H9 (cell line): ENCODE measurements around the gene SEMA6C. TPM values are rescaled to one million over a fixed set of nuclear protein-coding genes. Genes with fewer than 3 reads are reported as not detected.

Experiments used
- DNase-seq: peaks from one replicate; pipeline ENCODE4 v3.0.0-alpha.2; 2017
- H2AFZ ChIP-seq: one replicate; pipeline ENCODE4 v1.6.1; 2013; ENCODE audit warnings: mild to moderate bottlenecking, low read length, control low read depth, moderate library complexity
- H2AK5ac ChIP-seq: 2 replicates; pipeline ENCODE4 v1.6.1; 2013; ENCODE audit warnings: low read length, control low read depth, mixed read lengths; ENCODE audit not compliant: insufficient read length
- H2BK120ac ChIP-seq: one replicate; pipeline ENCODE4 v1.6.1; 2013; ENCODE audit warnings: low read depth, mild to moderate bottlenecking, low read length, control low read depth, inconsistent platforms; ENCODE audit not compliant: poor library complexity, severe bottlenecking
- H2BK12ac ChIP-seq: 2 replicates; pipeline ENCODE4 v1.6.1; 2013; ENCODE audit warnings: low read length, control low read depth, mixed read lengths, low read depth; ENCODE audit not compliant: insufficient read length
- H2BK15ac ChIP-seq: 2 replicates; pipeline ENCODE4 v1.6.1; 2013; ENCODE audit warnings: low read depth, low read length, control low read depth
- H2BK20ac ChIP-seq: one replicate; pipeline ENCODE4 v1.6.1; 2013; ENCODE audit warnings: low read depth, mild to moderate bottlenecking, low read length, control low read depth, inconsistent platforms; ENCODE audit not compliant: poor library complexity, severe bottlenecking
- H2BK5ac ChIP-seq: 2 replicates; pipeline ENCODE4 v1.6.1; 2013; ENCODE audit warnings: low read length, control low read depth, mixed read lengths; ENCODE audit not compliant: insufficient read length
- H3K14ac ChIP-seq: 2 replicates; pipeline ENCODE4 v1.6.1; 2013; ENCODE audit warnings: low read length, control low read depth; ENCODE audit not compliant: insufficient read depth
- H3K18ac ChIP-seq: 2 replicates; pipeline ENCODE4 v1.6.1; 2013; ENCODE audit warnings: low read depth, mild to moderate bottlenecking, mixed read lengths, low read length, control low read depth; ENCODE audit not compliant: insufficient read length
- H3K23ac ChIP-seq: 2 replicates; pipeline ENCODE4 v1.6.1; 2013; ENCODE audit warnings: low read length, control low read depth, mixed read lengths, low read depth; ENCODE audit not compliant: insufficient read length
- H3K23me2 ChIP-seq: 2 replicates; pipeline ENCODE4 v1.6.1; 2013; ENCODE audit warnings: low read depth, mild to moderate bottlenecking, mixed read lengths, low read length, control low read depth; ENCODE audit not compliant: insufficient read length, poor library complexity, severe bottlenecking
- H3K27ac ChIP-seq: 2 replicates; pipeline ENCODE4 v1.5.1; 2013; ENCODE audit warnings: low read length, control low read depth, mixed read lengths, low read depth; ENCODE audit not compliant: insufficient read length
- H3K27me3 ChIP-seq: 2 replicates; pipeline ENCODE4 v1.6.1; 2013; ENCODE audit warnings: low read length, control low read depth, inconsistent platforms; ENCODE audit not compliant: insufficient read depth
- H3K4ac ChIP-seq: 2 replicates; pipeline ENCODE4 v1.6.1; 2013; ENCODE audit warnings: low read depth, mild to moderate bottlenecking, control low read depth, inconsistent platforms, low read length, moderate library complexity
- H3K4me1 ChIP-seq: 2 replicates; pipeline ENCODE4 v1.6.1; 2013; ENCODE audit warnings: low read length, control low read depth, inconsistent platforms; ENCODE audit not compliant: insufficient read depth
- H3K4me2 ChIP-seq: 2 replicates; pipeline ENCODE4 v1.6.1; 2013; ENCODE audit warnings: low read length, control low read depth, mixed read lengths; ENCODE audit not compliant: insufficient read length, insufficient read depth
- H3K56ac ChIP-seq: 2 replicates; pipeline ENCODE4 v1.6.1; 2013; ENCODE audit warnings: low read depth, mild to moderate bottlenecking, mixed read lengths, low read length, control low read depth; ENCODE audit not compliant: insufficient read length
- H3K79me1 ChIP-seq: 2 replicates; pipeline ENCODE4 v1.6.1; 2013; ENCODE audit warnings: low read depth, mild to moderate bottlenecking, moderate library complexity, low read length, control low read depth, inconsistent platforms; ENCODE audit not compliant: insufficient read depth, poor library complexity, severe bottlenecking
- H3K79me2 ChIP-seq: 2 replicates; pipeline ENCODE4 v1.6.1; 2013; ENCODE audit warnings: low read length, control low read depth, inconsistent platforms; ENCODE audit not compliant: insufficient read depth
- H3K9ac ChIP-seq: 2 replicates; pipeline ENCODE4 v1.6.1; 2013; ENCODE audit warnings: low read length, control low read depth, mixed read lengths; ENCODE audit not compliant: insufficient read length; ENCODE audit errors: extremely low read depth
- H3K9me3 ChIP-seq: one replicate; pipeline ENCODE4 v1.6.1; 2013; ENCODE audit warnings: low read depth, low read length, inconsistent platforms; ENCODE audit not compliant: control insufficient read depth
- H3T11ph ChIP-seq: one replicate; pipeline ENCODE4 v1.6.1; 2013; ENCODE audit warnings: mild to moderate bottlenecking, low read length, control low read depth, inconsistent platforms
- H4K20me1 ChIP-seq: one replicate; pipeline ENCODE4 v1.6.1; 2013; ENCODE audit not compliant: control insufficient read depth, insufficient read length, insufficient read depth
- H4K5ac ChIP-seq: 2 replicates; pipeline ENCODE4 v1.6.1; 2013; ENCODE audit warnings: low read depth, mild to moderate bottlenecking, mixed read lengths, low read length, control low read depth; ENCODE audit not compliant: insufficient read length
- H4K8ac ChIP-seq: replicated peaks from 2 replicates; pipeline ENCODE4 v1.6.1; 2013; ENCODE audit warnings: low read length, control low read depth, mixed read lengths, low read depth; ENCODE audit not compliant: insufficient read length
- H4K91ac ChIP-seq: 2 replicates; pipeline ENCODE4 v1.6.1; 2013; ENCODE audit warnings: low read depth, mild to moderate bottlenecking, moderate library complexity, mixed read lengths, low read length, control low read depth; ENCODE audit not compliant: insufficient read length
- H3K27ac Mint-ChIP-seq, 3 experiments: 2 replicates in 2 of 3; 3 replicates in 1 of 3; pipeline ENCODE4 v1.8.0; 2020 to 2021; ENCODE audit warnings: mixed read lengths in 3 of 3, mild to moderate bottlenecking in 1 of 3, moderate library complexity in 1 of 3
- H3K27me3 Mint-ChIP-seq: 2 replicates; pipeline ENCODE4 v1.8.0; 2021; ENCODE audit warnings: low read depth, mild to moderate bottlenecking, moderate library complexity, mixed read lengths
- H3K36me3 Mint-ChIP-seq, 3 experiments: 2 replicates in 2 of 3; 3 replicates in 1 of 3; pipeline ENCODE4 v1.8.0; 2020 to 2021; ENCODE audit warnings: low read depth in 3 of 3, mixed read lengths in 3 of 3; ENCODE audit not compliant: insufficient read depth in 1 of 3
- H3K4me1 Mint-ChIP-seq, 2 experiments: 2 replicates each; pipeline ENCODE4 v1.8.0; 2020; ENCODE audit warnings: mixed read lengths in 2 of 2
- H3K4me3 Mint-ChIP-seq, 2 experiments: 2 replicates in 1 of 2; 3 replicates in 1 of 2; pipeline ENCODE4 v1.8.0; 2020 to 2021; ENCODE audit warnings: mild to moderate bottlenecking in 2 of 2, mixed read lengths in 2 of 2, moderate library complexity in 1 of 2
- H3K9me3 Mint-ChIP-seq, 2 experiments: 2 replicates in 1 of 2; 3 replicates in 1 of 2; pipeline ENCODE4 v1.8.0; 2020; ENCODE audit warnings: mild to moderate bottlenecking in 2 of 2, mixed read lengths in 2 of 2, moderate library complexity in 1 of 2
- CTCF ChIP-seq: fragments of 200-600 bp; sonication (generic); conservative IDR thresholded peaks from 3 replicates; pipeline ENCODE4 v1.8.0; 2021; ENCODE audit warnings: antibody characterized with exemption, mild to moderate bottlenecking
- WGBS: extraction: QIAGEN DNeasy Blood & Tissue Kit; methylation state at CpG from one replicate; pipeline ENCODE4 v1.1.7; 2013; ENCODE audit warnings: missing lambda C conversion rate, low lambda C conversion rate, mixed read lengths; ENCODE audit not compliant: insufficient read length; ENCODE audit errors: extremely low coverage; 5-methylcytosine and 5-hydroxymethylcytosine counted together
- total RNA-seq: library from RNA; stranded (reverse); gene quantifications from 2 replicates; pipeline ENCODE4 v1.2.1, GENCODE V29; 2021

SEMA6C gene
- total RNA-seq, 1 experiment from 2014 or later: 12.3 TPM

- no peak overlapping the region for H2BK12ac ChIP-seq
- no peaks in the 10 kb centered on the region for H3K27me3 ChIP-seq
- Mint-ChIP-seq H3K4me1 (peaks cover 22 to 27% of the 10 kb centered on the region in 2 experiments), H3K4me3 (peak overlapping the region; percentile 96 to 98), H3K27me3 (peaks cover 3% of the 10 kb centered on the region; the same call in 1 of the 2 replicates), H3K36me3 (peaks cover 14 to 35% (median 32%) of the 10 kb centered on the region in 3 experiments; a peak in 6 of 7 replicates), H3K9me3 (no peaks in the 10 kb centered on the region; a peak in 1 of 5 replicates), H3K27ac (no peak overlapping the region)
- no peak overlapping the region for H3K18ac ChIP-seq
- H3K9me3 ChIP-seq: no peaks in the 10 kb centered on the region
- no peak overlapping the region for H2BK20ac ChIP-seq
- H3K4me1 ChIP-seq: 0 out of 2 replicates have a peak, but pooled peaks cover 4% of the 10 kb centered on the region
- H2BK15ac ChIP-seq: no peak overlapping the region
- H2BK120ac ChIP-seq: no peak overlapping the region
- H4K5ac ChIP-seq: no peak overlapping the region
- H2BK5ac ChIP-seq: no peak overlapping the region
- H3T11ph ChIP-seq: no peak overlapping the region
- no peaks in the 10 kb centered on the region for H3K79me2 ChIP-seq
- H3K4me2 ChIP-seq: peak overlapping the region; percentile 70
- DNase-seq: no peak
- H3K23me2 ChIP-seq: peaks cover 13% of the 10 kb centered on the region
- no peaks in the 10 kb centered on the region for H4K20me1 ChIP-seq
- H2AK5ac ChIP-seq: no peak overlapping the region
- H3K27ac ChIP-seq: no peak overlapping the region
- no peak overlapping the region for H4K8ac ChIP-seq
- no peak overlapping the region for H3K4ac ChIP-seq
- H3K56ac ChIP-seq: no peak overlapping the region
- H4K91ac ChIP-seq: no peak overlapping the region
- H3K9ac ChIP-seq: no peak overlapping the region
- no CpG with 5 or more reads among the region's 6 CpGs for WGBS
- no peak overlapping the region for H3K14ac ChIP-seq
- no peak overlapping the region for H2AFZ ChIP-seq
- no peaks in the 10 kb centered on the region for H3K79me1 ChIP-seq
- no peak overlapping the region for H3K23ac ChIP-seq
- TF ChIP-seq CTCF: no peak
Measured at GRCh38 chr1:151167116-151167515, 20.7 kb upstream of the SEMA6C start.
